ENCODE results near the gene TTC9B.
"Not testable (repeated sequence)": the region's sequence is repeated elsewhere in the genome, so short reads cannot be mapped to it uniquely, and the experiment has no call there.

The TTC9B gene

DNA sequence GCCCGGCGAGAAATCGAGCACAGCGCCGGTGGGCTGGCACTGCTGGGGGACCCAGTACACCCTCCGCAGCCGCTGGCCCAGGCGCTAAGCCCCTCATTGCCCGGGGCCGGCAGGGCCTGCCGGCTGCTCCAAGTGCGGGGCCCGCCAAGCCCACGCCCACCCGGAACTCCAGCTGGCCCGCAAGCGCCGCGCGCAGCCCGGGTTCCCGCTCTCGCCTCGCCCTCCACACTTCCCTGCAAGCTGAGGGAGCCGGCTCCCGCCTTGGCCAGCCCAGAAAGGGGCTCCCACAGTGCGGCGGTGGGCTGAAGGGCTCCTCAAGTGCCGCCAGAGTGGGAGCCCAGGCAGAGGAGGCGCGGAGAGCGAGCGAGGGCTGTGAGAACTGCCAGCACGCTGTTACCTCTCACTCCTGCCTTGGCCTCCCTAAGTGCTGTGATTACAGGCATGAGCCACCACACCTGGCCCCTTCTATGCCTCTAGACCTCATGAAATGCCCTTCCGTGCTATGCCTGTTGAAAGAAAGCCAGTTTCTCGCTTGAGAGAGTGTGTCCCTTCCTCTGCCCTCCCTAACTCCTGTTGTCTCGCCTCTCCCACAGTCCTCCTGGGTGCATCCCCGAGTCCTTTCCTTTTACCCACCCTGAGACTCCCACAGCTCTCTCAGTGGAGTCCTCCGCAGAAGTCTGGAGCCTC, 47.7 kb downstream of the TTC9B start:
- not testable (repeated sequence) for DNase-seq (ENCODE audit: low read depth)

GRCh38 chr19:40169482-40170302, 48.5 kb downstream of the TTC9B start:
- DNase-seq (ENCODE audit: low read depth), result not testable (repeated sequence)
